NCI-H2107 treated with DMSO at 0.1 percent for 48 hours (cell line): Measurements from ENCODE around the gene LAMA4.

Source experiments
- DNase-seq: peaks from one replicate; lab custom pipeline; 2025; ENCODE audit not compliant: unreplicated experiment; lab: John Stamatoyannopoulos, UW

Gene LAMA4

GRCh38 chr6:112279031-112279935 is 24.9 kb upstream of the LAMA4 start:
- no peak for DNase-seq

GRCh38 chr6:112275365-112275764 is 21.0 kb upstream of the LAMA4 start:
- DNase-seq: no peak

GRCh38 chr6:112274774-112275173 is 20.4 kb upstream of the LAMA4 start:
- DNase-seq: no peak

GRCh38 chr6:112272799-112273198 is 18.4 kb upstream of the LAMA4 start:
- DNase-seq: no peak

- no peak for DNase-seq
Measured at GRCh38 chr6:112270756-112271155, 16.4 kb upstream of the LAMA4 start.

DNA sequence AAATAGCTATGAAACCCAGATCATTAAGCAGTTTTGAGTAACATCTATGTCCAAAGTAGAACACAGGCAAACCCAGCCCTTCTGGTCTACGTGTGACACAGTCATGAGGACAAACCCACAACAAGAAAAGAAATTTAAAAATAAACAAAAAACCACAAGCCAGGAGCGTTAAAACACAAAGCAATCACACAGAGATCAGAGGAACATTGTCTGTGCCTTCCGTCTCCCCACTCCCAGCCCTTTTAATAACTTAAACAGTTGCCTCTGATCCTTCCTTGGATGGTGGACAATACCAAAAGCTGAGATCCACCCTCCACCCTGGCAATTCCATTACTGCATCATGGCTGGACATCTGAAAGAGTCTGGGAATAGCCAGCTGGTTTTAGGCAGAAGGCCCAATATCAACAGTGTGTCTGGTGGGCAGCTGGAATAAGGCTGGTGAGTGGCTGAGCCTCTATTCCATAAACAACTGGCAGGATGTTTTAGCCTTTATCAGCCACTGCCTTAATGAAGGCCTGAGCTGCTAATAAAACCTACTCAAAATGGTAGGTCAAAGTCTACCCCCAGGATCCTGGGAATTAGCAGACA is 15.7 kb upstream of the LAMA4 start:
- no peak for DNase-seq

DNA sequence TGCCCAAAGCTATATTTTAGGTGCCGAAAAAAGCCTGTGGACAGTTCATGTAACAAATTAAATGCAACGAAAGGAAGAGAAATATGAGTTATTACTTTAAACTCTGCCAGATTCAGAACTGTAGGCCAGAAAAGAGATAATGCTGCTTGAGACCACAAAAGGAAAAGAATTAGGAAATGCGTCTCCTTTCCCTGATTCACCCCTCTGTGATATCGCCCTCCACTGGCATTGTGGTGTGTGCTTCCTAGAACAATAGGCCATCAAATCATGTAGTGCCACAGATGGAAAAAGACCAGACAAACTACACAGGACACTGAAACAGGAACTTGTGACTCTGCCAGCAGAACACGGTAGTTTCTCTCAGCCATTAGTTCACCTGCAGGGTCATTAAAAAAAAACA is 14.7 kb upstream of the LAMA4 start:
- DNase-seq: no peak

- DNase-seq: no peak
Measured at GRCh38 chr6:112268654-112269053, 14.3 kb upstream of the LAMA4 start.

DNA sequence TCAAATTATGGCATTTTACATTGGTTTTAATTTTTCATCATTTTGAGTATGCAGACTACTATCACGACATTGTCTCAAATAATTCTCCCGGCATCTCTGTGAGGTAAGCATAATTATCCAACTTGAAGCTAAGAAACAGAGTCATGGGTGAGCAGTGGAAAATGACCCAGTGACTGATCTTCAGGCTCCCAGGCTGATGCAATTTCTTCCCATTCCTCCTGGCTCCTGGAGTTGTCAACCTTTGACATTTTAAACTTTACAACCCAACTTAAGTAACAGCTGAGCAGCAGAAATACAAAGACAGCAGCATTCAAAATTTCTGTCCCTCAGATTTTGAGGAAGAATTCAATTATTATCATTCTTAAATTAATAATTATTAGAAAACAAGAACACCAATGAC is 13.7 kb upstream of the LAMA4 start:
- no peak for DNase-seq

DNA sequence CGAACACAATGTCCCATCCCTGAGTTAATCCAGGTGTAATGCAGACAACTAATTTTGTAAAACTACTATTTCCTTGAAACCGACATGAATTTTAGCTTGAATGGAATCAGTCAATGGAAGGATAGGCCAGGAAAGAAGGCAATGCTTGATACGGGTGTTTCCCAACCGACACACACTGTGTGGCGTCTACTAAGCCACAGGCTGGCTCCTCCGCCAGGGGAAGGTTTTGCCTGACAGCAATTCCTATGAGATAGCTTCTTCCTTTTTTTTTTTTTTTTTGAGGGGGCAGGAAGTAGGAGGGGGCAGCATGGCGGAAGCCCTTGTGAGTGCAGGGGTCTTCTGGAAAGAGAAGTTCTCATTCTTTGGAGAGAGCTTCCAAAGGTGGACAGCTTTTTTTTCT is 12.0 kb upstream of the LAMA4 start:
- DNase-seq: no peak

DNA sequence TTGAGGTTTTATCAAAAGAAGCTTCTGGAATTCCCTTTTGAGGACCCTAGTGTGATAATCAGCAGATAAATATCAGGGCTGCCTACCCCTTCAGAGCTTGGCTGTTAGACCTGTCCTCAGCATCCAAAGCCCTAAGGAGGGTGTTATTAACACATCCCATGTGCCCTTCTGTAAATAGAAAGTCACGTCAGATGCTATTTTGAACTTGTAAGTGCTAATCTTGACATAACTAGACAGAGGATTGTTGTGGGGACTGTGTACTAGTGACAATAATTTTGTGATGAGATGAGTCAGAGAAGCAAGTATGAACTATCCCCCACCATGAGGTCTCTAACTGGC is 4.9 kb upstream of the LAMA4 start:
- no peak for DNase-seq

- no peak for DNase-seq
Measured at GRCh38 chr6:112258642-112259336, 4.4 kb upstream of the LAMA4 start.

- no peak for DNase-seq
Measured at GRCh38 chr6:112257178-112257855, 3.0 kb upstream of the LAMA4 start.

DNA sequence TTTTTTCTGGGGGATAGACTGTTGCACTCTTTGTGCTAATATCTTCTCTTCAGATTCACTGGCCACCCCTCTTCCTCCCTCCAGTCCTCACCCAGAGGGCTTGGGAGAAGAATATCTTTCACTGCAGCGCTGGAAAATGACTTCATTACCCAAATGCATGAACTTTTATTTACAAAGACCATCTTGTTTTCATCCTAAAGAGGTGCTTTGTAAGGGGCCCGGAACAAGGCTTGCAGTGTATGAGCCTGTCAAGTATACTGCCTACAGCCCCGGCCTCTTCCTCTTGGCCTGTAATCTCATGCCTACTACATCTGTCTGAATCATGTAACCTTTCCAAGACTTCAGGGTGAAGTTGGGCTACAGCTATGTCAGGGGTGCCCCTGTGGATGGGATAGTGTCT is 554 bp upstream of the LAMA4 start:
- no peak for DNase-seq

GRCh38 chr6:112253498-112253840 is 898 bp downstream of the LAMA4 start:
- DNase-seq: no peak

DNA sequence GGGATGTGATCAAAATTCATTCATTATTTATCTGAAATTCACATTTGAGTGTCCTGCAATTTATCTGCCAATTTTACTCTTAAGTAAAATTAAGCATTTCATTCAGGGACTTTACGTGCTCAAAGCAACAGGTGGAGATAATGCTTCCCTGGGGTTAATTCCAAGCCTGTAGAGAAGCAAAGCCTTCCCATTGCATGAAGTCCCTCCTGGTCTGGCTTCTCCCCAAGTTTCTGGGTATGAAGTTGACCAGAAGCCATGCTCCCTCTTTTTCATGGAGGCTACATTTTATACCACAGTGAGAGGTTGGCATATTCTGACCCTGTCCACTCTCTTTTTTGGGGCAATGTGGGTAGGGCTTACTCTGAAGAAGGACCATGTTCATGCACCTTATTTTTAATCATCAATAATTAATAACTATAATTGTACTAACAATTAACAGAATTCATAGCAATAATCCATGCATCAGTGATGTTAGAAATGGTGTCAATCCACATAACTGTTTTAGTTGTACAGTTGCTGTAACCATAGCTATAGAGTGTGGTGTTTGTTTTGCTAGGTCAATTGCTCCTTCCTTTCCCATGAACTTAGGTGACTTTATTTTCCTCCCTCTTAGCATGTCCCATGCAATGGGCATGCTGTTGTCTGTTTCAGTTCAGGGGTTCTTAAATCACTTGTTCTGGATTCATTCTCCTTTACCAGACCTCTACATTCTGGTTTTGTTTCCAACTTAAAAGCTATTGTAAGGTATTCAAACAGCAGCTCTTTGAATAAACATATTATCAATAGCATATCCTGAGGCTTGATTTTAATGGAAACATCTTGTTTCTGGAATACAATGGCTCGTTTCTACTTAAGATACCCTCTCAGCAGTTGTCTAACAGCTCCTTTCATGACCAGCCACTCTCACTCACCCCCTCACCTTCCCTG is 1.5 kb downstream of the LAMA4 start:
- DNase-seq: peak; percentile 2

- DNase-seq: no peak
Measured at GRCh38 chr6:112251171-112251875, 3.0 kb downstream of the LAMA4 start.

DNA sequence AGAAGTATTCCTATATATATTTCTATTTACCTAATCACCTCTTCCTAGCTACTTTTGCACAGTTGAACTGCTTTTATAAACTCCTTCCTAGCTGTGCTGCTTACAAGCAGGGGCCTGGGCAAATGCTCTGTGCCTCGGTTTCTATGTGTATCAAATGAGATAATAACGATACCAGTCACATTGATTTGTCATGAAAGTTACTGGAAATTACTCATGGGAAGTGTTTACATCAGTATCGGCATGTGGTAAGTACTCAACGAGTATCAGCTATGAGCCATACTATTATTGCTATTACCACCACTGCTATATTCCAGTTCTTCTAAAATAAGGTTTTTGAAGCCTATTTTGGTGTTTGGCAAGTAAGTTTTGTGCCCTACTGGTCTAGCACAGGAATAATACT is 4.9 kb downstream of the LAMA4 start:
- DNase-seq: no peak

DNA sequence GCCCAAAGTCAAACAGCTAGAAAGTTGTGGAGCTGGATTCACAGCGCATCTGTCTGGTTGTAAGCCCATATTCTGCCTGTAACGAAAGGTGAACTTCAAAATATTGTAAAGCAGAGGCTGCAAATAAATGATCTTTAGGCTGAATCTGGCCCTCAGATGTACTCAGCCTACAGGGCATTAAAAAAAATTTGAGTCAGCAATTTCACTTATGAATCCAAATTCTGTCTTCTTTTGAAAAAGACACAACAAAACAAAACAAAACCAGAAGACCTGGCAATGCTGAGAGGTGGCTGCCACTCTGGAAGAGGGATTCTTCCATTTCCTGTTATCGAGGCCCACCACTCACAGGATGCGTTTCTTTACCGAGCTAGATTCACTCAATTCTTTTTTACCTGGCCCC is 7.1 kb downstream of the LAMA4 start:
- DNase-seq: no peak
